ENCODE results near the gene WFDC12. TPM values are rescaled to one million over a fixed set of nuclear protein-coding genes. Genes with fewer than 3 reads are reported as not detected.
"Not testable (repeated sequence)": the region's sequence is repeated elsewhere in the genome, so short reads cannot be mapped to it uniquely, and the experiment has no call there.

The WFDC12 gene
- polyA plus RNA-seq (2012; ENCODE audit: insufficient read depth, insufficient read length), result not detected

DNA sequence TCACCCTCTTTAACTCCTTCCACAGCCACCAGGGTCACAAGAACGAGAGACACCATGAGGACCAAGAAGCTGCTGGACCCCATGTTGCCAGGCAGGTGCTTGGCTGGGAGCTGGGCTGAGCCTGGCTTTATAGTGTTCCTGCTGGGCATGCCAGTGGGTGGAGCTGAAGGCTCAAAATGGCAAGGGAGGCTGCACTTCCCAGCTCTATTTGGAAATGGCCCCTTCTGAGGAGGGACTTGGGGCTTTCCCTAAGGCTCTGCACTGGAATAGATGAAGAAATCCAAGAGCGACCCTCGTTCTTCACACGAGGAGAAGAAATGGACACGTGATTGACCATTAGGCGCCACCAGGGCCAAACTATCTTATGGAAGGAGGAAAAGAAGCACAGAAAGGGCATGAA, at the start of gene WFDC12:
Gene WFDC12 (minus strand): TSS at position 101 of the 400 bp plus-strand sequence. CDS start 18 bp downstream, at position 83.
- no peak within 1 kb of the TSS for H3K4me3 ChIP-seq (ENCODE audit: low read length)
- DNase-seq (ENCODE audit: low read depth, low spot score), result no peak

DNA sequence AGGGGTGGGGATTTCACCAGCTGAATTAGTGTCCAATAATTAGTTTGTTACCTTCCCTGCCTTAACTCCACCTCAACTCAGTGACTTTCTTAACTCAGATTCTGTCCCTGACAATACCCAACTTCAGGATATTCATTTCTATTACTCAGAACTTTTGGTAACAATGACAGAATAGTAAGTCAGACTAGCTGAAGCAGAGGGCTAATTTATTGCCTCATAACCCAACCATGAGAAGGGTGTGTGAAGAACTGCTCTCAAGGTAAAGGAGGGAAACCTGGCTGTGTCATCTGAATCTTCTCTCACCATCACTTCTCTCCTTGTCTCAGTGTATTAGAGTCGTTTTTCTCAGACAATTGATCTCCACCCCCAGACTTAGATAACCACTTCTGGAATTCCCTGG, 49.3 kb upstream of the WFDC12 start:
- no peak for DNase-seq (ENCODE audit: low read depth, low spot score)
- H3K4me3 ChIP-seq (ENCODE audit: low read length), result no peak overlapping the region

GRCh38 chr20:45164906-45165305, 40.6 kb upstream of the WFDC12 start:
- DNase-seq (ENCODE audit: low read depth, low spot score), result no peak
- no peak overlapping the region for H3K4me3 ChIP-seq (ENCODE audit: low read length)

GRCh38 chr20:45163083-45163803, 39.0 kb upstream of the WFDC12 start:
- H3K4me3 ChIP-seq (ENCODE audit: low read length), result no peak overlapping the region
- no peak for DNase-seq (ENCODE audit: low read depth, low spot score)

- H3K4me3 ChIP-seq (ENCODE audit: low read length), result no peak overlapping the region
- DNase-seq (ENCODE audit: low read depth, low spot score), result no peak
These were observed 33.7 kb upstream of the WFDC12 start for GRCh38 chr20:45157962-45158361.

DNA sequence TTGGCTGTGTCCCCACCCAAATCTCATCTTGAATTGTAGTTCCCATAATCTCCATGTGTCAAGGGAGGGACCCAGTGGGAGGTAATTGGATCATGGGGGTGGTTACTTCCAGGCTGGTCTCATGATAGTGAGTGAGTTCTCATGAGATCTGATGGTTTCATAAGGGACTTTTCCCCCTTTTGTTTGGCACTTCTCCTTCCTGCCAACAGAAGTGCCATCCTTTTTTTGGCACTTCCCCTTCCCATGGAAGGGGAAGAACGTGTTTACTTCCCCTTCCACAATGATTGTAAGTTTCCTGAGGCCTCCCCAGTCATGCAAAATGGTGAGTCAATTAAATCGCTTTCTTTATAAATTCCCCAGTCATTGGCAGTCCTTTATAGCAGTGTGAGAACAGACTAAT, 32.4 kb upstream of the WFDC12 start:
- no peak for DNase-seq (ENCODE audit: low read depth, low spot score)
- no peak overlapping the region for H3K4me3 ChIP-seq (ENCODE audit: low read length)

DNA sequence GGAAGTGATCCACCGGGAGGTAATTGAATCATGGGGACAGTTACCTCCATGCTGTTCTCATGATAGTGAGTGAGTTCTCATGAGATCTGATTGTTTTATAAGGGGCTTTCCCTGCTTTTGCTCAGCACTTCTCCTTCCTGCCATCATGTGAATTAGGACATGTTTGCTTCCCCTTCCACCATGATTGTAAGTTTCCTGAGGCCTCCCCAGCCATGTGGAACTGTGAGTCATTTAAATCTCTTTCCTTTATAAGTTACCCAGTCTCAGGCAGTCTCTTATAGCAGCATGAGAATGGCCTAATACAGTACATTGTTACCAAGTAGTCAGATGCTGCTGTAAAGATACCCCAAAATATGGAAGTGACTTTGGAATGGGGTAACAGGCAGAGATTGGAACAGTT, 30.5 kb upstream of the WFDC12 start:
- not testable (repeated sequence) for H3K4me3 ChIP-seq (ENCODE audit: low read length); DNase-seq (ENCODE audit: low read depth, low spot score)

DNA sequence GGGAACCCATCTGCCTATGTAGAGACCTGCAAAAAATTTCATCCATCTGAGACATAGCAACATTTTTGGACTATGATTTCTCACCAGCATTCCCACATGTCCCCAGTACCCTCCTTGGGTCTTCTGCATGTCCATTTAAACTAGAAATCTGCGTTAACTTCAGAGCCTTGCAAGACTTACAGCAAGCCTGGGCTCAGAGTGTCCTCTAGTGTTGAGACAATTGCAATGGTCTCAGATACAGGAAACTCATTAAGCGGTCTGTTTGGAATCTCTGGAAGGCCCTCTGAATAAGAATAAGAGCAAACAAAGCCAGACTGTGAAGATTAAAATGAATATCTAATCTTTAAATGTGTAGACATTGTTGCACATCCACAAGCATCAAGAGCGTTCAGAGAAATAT, 29.9 kb upstream of the WFDC12 start:
- H3K4me3 ChIP-seq (ENCODE audit: low read length), result no peak overlapping the region
- no peak for DNase-seq (ENCODE audit: low read depth, low spot score)

GRCh38 chr20:45153752-45154151, 29.5 kb upstream of the WFDC12 start:
- DNase-seq (ENCODE audit: low read depth, low spot score), result no peak
- H3K4me3 ChIP-seq (ENCODE audit: low read length), result no peak overlapping the region

- no peak for DNase-seq (ENCODE audit: low read depth, low spot score)
- H3K4me3 ChIP-seq (ENCODE audit: low read length), result no peak overlapping the region
These were observed 28.9 kb upstream of the WFDC12 start for GRCh38 chr20:45153147-45153546.

GRCh38 chr20:45152405-45152804, 28.1 kb upstream of the WFDC12 start:
- DNase-seq (ENCODE audit: low read depth, low spot score), result no peak
- H3K4me3 ChIP-seq (ENCODE audit: low read length), result no peak overlapping the region

- no peak for DNase-seq (ENCODE audit: low read depth, low spot score)
- no peak overlapping the region for H3K4me3 ChIP-seq (ENCODE audit: low read length)
These were observed 24.8 kb upstream of the WFDC12 start for GRCh38 chr20:45149062-45149461.

DNA sequence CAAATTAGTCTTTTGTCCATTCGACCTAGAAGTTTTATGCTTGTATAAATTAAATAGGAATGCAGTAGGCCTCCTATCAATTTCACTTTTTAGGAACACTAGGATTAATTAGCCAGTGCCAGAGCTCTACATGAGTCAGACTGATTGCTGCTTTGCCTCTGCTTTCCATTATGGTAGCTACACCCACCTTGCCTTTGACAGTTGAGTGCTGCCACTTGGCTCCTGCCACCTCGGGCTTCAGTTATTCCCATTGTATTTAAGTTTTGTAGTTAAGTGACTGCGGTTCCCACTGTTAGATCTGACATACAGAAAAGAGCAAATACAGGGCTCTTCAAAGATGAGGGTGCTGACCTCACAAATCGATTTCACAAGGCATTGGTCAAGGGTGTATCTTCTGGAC, 16.6 kb upstream of the WFDC12 start:
- no peak for DNase-seq (ENCODE audit: low read depth, low spot score)
- no peak overlapping the region for H3K4me3 ChIP-seq (ENCODE audit: low read length)

DNA sequence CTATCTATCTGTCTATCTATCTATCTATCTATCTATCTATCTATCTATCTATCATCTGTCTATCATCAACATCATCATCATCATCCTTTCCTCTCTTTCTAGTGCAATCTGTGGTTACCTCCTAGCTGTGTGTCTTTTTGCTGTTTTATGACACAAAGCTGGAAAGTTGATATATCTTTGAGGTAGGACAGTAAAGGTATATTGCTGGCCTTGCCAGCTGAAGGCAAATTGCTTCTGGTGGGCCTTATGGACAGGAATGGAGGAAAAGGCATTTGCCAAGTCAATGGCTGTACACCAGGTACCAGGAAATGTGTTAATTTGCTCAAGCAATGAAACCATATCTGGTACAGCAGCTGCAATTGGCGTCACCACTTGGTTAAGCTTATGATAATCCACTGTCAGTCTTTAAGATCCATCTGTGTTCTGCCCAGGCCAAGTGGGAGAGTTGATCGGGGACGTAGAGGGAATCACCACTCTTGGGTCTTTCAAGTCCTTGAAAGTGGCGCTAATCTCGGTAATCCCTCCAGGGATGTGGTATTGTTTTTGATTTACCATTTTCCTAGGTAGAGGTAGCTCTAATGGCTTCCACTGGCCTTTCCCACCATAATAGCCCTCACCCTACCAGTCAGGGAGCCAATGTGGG, 15.6 kb upstream of the WFDC12 start:
- DNase-seq (ENCODE audit: low read depth, low spot score); H3K4me3 ChIP-seq (ENCODE audit: low read length): not testable (repeated sequence)

- peak overlapping the region; percentile 7; the same call in 1 of the 2 replicates for H3K4me3 ChIP-seq (ENCODE audit: low read length)
- peak; percentile 40 for DNase-seq (ENCODE audit: low read depth, low spot score)
These were observed 14.5 kb upstream of the WFDC12 start for GRCh38 chr20:45138561-45139300.

- no peak for DNase-seq (ENCODE audit: low read depth, low spot score)
These were observed 12.6 kb upstream of the WFDC12 start for GRCh38 chr20:45136911-45137310.

DNA sequence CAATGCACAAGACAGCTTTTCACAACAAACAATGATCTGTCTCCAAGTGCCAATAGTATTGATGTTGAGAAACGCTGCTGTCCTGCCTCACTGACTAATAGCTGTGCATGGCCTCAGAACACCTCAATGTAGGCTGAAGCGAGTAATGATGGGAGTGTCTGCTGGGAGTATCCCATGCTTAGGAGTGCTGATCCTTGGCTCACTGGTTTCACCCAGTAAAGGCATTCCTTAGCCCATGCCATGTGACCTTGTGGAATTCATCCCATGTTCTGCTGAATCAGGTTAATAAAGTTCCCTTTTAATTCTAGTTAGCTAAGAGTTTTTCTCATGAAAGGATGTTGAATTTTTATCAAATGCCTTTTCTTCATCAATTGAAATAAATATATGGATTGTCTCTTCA, 3.8 kb upstream of the WFDC12 start:
- no peak for DNase-seq (ENCODE audit: low read depth, low spot score)
- H3K4me3 ChIP-seq (ENCODE audit: low read length), result no peak overlapping the region

More at GRCh38 chr20:45136911-45137310, 12.6 kb upstream of the WFDC12 start:
- no peak overlapping the region for H3K4me3 ChIP-seq (ENCODE audit: low read length)

- H3K4me3 ChIP-seq (ENCODE audit: low read length), result no peak overlapping the region
- no peak for DNase-seq (ENCODE audit: low read depth, low spot score)
These were observed 2.9 kb downstream of the WFDC12 start for GRCh38 chr20:45121388-45121787.

DNA sequence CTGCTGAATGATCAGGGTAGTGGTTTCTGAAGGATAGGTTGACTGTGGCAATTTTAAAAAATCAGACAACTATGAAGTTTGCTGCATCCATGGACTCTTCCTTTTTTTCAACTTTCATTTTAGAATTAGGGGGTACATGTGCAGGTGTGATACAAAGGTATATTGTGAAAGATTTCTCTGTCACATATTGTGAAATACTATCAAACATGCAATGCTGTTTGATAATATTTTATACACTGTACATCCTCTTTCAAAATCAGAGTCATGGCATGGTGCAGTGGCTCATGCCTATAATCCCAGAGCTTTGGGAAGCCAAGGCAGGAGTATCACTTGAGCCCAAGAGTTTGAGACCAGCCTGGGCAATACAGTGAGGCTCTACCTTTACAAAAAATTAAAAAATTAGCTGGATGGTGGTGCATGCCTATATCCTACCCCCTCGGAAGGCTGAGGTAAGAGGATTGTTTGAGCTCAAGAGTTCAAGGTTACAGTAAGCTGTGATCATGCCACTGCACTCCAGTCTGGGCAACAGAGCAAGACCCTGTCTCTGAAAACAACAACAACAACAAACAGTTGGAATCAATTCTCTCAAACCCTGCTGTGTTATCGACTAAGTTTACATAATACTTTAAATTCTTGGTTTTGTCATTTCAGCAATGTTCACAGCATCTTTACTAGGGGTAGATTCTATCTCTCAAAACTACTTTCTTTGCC, 4.6 kb downstream of the WFDC12 start:
- H3K4me3 ChIP-seq (ENCODE audit: low read length), result no peak overlapping the region
- DNase-seq (ENCODE audit: low read depth, low spot score), result no peak
